IMR-90 (cell line): ENCODE measurements around the gene BRPF1. TPM values are rescaled to one million over a fixed set of nuclear protein-coding genes. Genes with fewer than 3 reads are reported as not detected.

Experiments used
- ATAC-seq: fragments of 200-7000 bp; cut with Tn5 transposase; 2 replicates; pipeline ENCODE4 v1.9.1; 2020; ENCODE audit warnings: low read depth, mild to moderate bottlenecking, moderate library complexity
- BruUV-seq: library from RNA; stranded (reverse); fragments of 400-500 nt; replicated peaks from 2 replicates; lab custom pipeline; 2021; lab: Mats Ljungman, UMichigan
- CTCF ChIA-PET: fragments of 300-600 bp; formaldehyde crosslinking; extraction: SDS; loops from one replicate; lab custom pipeline; 2021; ENCODE audit warnings: antibody characterized with exemption; lab: Yijun Ruan, JAX
- POLR2A ChIA-PET: fragments of 300-600 bp; sonication (Branson Sonifier 250); formaldehyde crosslinking; loops from one replicate; lab custom pipeline; 2022; ENCODE audit warnings: antibody characterized with exemption; ENCODE audit not compliant: unreplicated experiment; lab: Charles Lee
- DNase-seq: peaks from one replicate; pipeline ENCODE4 v3.0.0; 2013
- H2AFZ ChIP-seq: replicated peaks from 2 replicates; pipeline ENCODE3; 2013; ENCODE audit warnings: low read length, mild to moderate bottlenecking; ENCODE audit not compliant: poor library complexity
- H2AK5ac ChIP-seq: 2 replicates; pipeline ENCODE4 v1.6.1; 2013; ENCODE audit warnings: low read depth, low read length, inconsistent platforms
- H2AK9ac ChIP-seq: replicated peaks from 2 replicates; pipeline ENCODE3; 2013; ENCODE audit warnings: mild to moderate bottlenecking, low read depth, low read length, moderate library complexity; ENCODE audit not compliant: poor library complexity
- H2BK120ac ChIP-seq: 2 replicates; pipeline ENCODE4 v1.6.1; 2013; ENCODE audit warnings: low read depth, low read length, inconsistent platforms
- H2BK15ac ChIP-seq: 3 replicates; pipeline ENCODE4 v1.6.1; 2013; ENCODE audit warnings: low read depth, low read length, inconsistent platforms
- H2BK20ac ChIP-seq: 2 replicates; pipeline ENCODE4 v1.6.1; 2013; ENCODE audit warnings: low read depth, mild to moderate bottlenecking, inconsistent platforms, low read length, moderate library complexity
- H2BK5ac ChIP-seq: 2 replicates; pipeline ENCODE4 v1.6.1; 2013; ENCODE audit warnings: mild to moderate bottlenecking, low read depth, low read length, inconsistent platforms; ENCODE audit not compliant: poor library complexity, severe bottlenecking
- H3K14ac ChIP-seq: replicated peaks from 2 replicates; pipeline ENCODE4 v1.6.1; 2013; ENCODE audit warnings: low read depth, low read length, inconsistent platforms
- H3K18ac ChIP-seq: 2 replicates; pipeline ENCODE4 v1.6.1; 2013; ENCODE audit warnings: low read depth, low read length, control low read depth
- H3K23ac ChIP-seq: 2 replicates; pipeline ENCODE4 v1.6.1; 2013; ENCODE audit warnings: low read depth, low read length, inconsistent platforms
- H3K27ac ChIP-seq: 2 replicates; pipeline ENCODE4 v1.5.1; 2013; ENCODE audit warnings: mild to moderate bottlenecking, control low read depth, low read length; ENCODE audit not compliant: insufficient read depth
- H3K27me3 ChIP-seq: 2 replicates; pipeline ENCODE4 v1.6.1; 2013; ENCODE audit warnings: low read length; ENCODE audit not compliant: control insufficient read depth, insufficient read depth
- H3K36me3 ChIP-seq: 2 replicates; pipeline ENCODE4 v1.6.1; 2013; ENCODE audit warnings: low read length, mixed read lengths; ENCODE audit not compliant: control insufficient read depth, insufficient read depth
- H3K4ac ChIP-seq: 2 replicates; pipeline ENCODE4 v1.6.1; 2013; ENCODE audit warnings: low read depth, low read length, inconsistent platforms
- H3K4me1 ChIP-seq: 2 replicates; pipeline ENCODE4 v1.6.1; 2013; ENCODE audit warnings: low read length, mixed read lengths; ENCODE audit not compliant: control insufficient read depth, insufficient read depth
- H3K4me2 ChIP-seq: 2 replicates; pipeline ENCODE4 v1.6.1; 2013; ENCODE audit warnings: low read depth, mild to moderate bottlenecking, control low read depth, low read length, moderate library complexity
- H3K4me3 ChIP-seq: 2 replicates; pipeline ENCODE4 v1.5.1; 2013; ENCODE audit warnings: low read depth, mild to moderate bottlenecking, control low read depth, low read length, moderate library complexity; ENCODE audit not compliant: insufficient read depth
- H3K56ac ChIP-seq: 2 replicates; pipeline ENCODE4 v1.6.1; 2013; ENCODE audit warnings: low read length, inconsistent platforms; ENCODE audit not compliant: insufficient read depth; ENCODE audit errors: extremely low read depth
- H3K79me1 ChIP-seq, 2 experiments: 2 replicates each; pipeline ENCODE4 v1.6.1; 2013; ENCODE audit warnings: low read length in 2 of 2, inconsistent platforms in 1 of 2, low read depth in 1 of 2
- H3K9ac ChIP-seq: 2 replicates; pipeline ENCODE4 v1.6.1; 2013; ENCODE audit warnings: low read depth, low read length, control low read depth
- H3K9me1 ChIP-seq: 2 replicates; pipeline ENCODE4 v1.6.1; 2013; ENCODE audit warnings: low read length, inconsistent platforms; ENCODE audit not compliant: insufficient read depth
- H3K9me3 ChIP-seq: 2 replicates; pipeline ENCODE4 v1.6.1; 2013; ENCODE audit warnings: low read length; ENCODE audit not compliant: control insufficient read depth, insufficient read depth
- H4K20me1 ChIP-seq: 2 replicates; pipeline ENCODE4 v1.6.1; 2013; ENCODE audit warnings: low read length, inconsistent platforms; ENCODE audit not compliant: insufficient read depth
- H4K5ac ChIP-seq: 2 replicates; pipeline ENCODE4 v1.6.1; 2013; ENCODE audit warnings: mild to moderate bottlenecking, low read depth, low read length, control low read depth
- H4K8ac ChIP-seq, 2 experiments: 2 replicates each; pipeline ENCODE4 v1.6.1; 2013; ENCODE audit warnings: low read depth in 2 of 2, low read length in 2 of 2, control low read depth in 1 of 2, inconsistent platforms in 1 of 2
- H4K91ac ChIP-seq: 2 replicates; pipeline ENCODE4 v1.6.1; 2013; ENCODE audit warnings: low read depth, low read length, inconsistent platforms; ENCODE audit not compliant: insufficient read depth
- BHLHE40 ChIP-seq: fragments of 150-350 bp; IDR thresholded peaks from 2 replicates; pipeline ENCODE4 v1.6.1; 2016; ENCODE audit warnings: mild to moderate bottlenecking, low read depth, low read length
- CHD1 ChIP-seq: IDR thresholded peaks from 2 replicates; pipeline ENCODE4 v1.6.1; 2012; ENCODE audit warnings: low read depth, low read length, improper control_type of control experiment
- FOS ChIP-seq: fragments of 150-350 bp; IDR thresholded peaks from 2 replicates; pipeline ENCODE4 v1.6.1; 2016; ENCODE audit warnings: low read depth, low read length
- MAFK ChIP-seq: IDR thresholded peaks from 2 replicates; pipeline ENCODE4 v1.6.1; 2012; ENCODE audit warnings: low read depth, low read length, improper control_type of control experiment
- MAZ ChIP-seq: IDR thresholded peaks from 2 replicates; pipeline ENCODE4 v1.6.1; 2012; ENCODE audit warnings: low read depth, mild to moderate bottlenecking, low read length, improper control_type of control experiment, moderate library complexity, borderline replicate concordance
- RAD21 ChIP-seq: IDR thresholded peaks from 2 replicates; pipeline ENCODE4 v1.6.1; 2012; ENCODE audit warnings: low read length, improper control_type of control experiment
- RFX5 ChIP-seq: IDR thresholded peaks from 2 replicates; pipeline ENCODE4 v1.8.0; 2012; ENCODE audit warnings: low read depth, mild to moderate bottlenecking, low read length, moderate library complexity
- WGBS, 2 experiments: methylation state at CpG; one replicate each; pipeline versions ENCODE4 v1.1.5 to v1.1.7; 2013; ENCODE audit warnings: missing lambda C conversion rate in 2 of 2; ENCODE audit not compliant: insufficient read length in 1 of 2; ENCODE audit errors: extremely low coverage in 2 of 2; 5-methylcytosine and 5-hydroxymethylcytosine counted together
- dilution Hi-C: fragments of 300-500 bp; cut with HindIII; formaldehyde crosslinking; loops from one replicate; pipeline ENCODE4 v1.14.3; 2018; ENCODE audit warnings: low sequenced_read_pairs; ENCODE audit not compliant: unreplicated experiment
- in situ Hi-C: fragments of 300-500 bp; cut with MboI; formaldehyde crosslinking; loops from 3 replicates; pipeline ENCODE4 v1.14.3; 2019; ENCODE audit warnings: low sequenced_read_pairs, inconsistent platforms, mixed read lengths
- intact Hi-C: fragments of 100-400 bp; cut with micrococcal nuclease; formaldehyde crosslinking; loops from 2 replicates; pipeline ENCODE4 v1.10.0; 2022
- polyA plus RNA-seq, 3 experiments: library from polyadenylated mRNA; depleted of rRNA; stranded (reverse); fragments of >200 nt; gene quantifications; 2 replicates each; pipeline ENCODE4 v1.2.3, GENCODE V29; 2012; ENCODE audit warnings: low replicate concordance in 1 of 3
- total RNA-seq: library from RNA; depleted of rRNA; stranded (reverse); fragments of >200 nt; gene quantifications from 2 replicates; pipeline ENCODE4 v1.2.3, GENCODE V29; 2012
- TF ChIP-seq, protein P1 (sequence below): fragments of 150-350 bp; IDR thresholded peaks from 2 replicates; pipeline ENCODE4 v1.6.1; 2016; ENCODE audit warnings: low read depth, mild to moderate bottlenecking, low read length, moderate library complexity, borderline replicate concordance
- TF ChIP-seq, protein P2 (sequence below): conservative IDR thresholded peaks from 2 replicates; pipeline ENCODE4 v1.5.1; 2012; ENCODE audit warnings: mild to moderate bottlenecking, low read depth, low read length, improper control_type of control experiment
- TF ChIP-seq, protein P3 (sequence below): fragments of 150-350 bp; IDR thresholded peaks from 2 replicates; pipeline ENCODE4 v1.6.1; 2017; ENCODE audit warnings: mild to moderate bottlenecking, antibody characterized with exemption, low read length, low read depth

Gene BRPF1
- total and polyA plus RNA-seq, 2 of the 4 experiments (the other 2 are of a cell fraction): 13.6 to 15.6 TPM

DNA sequence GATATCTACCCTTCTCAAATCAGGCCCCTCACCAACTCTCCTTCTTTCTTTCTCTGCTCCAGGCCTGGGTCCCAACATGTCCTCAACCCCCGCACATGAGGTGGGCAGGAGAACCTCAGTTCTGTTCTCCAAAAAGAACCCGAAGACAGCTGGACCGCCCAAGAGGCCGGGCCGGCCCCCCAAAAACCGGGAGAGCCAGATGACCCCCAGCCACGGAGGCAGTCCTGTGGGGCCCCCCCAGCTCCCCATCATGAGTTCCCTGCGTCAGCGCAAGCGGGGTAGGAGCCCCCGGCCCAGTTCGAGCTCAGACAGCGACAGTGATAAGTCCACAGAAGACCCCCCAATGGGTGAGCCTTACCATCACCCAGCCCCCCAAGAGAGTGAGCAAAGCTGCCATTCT is 12.6 kb downstream of the BRPF1 start:
- Histone ChIP-seq H3K4ac (no peak overlapping the region), H2BK120ac (no peak overlapping the region), H3K79me1 (peaks cover 18 to 28% of the 10 kb centered on the region in 2 experiments), H3K18ac (no peak overlapping the region), H2BK5ac (no peak overlapping the region), H3K36me3 (peaks cover 81% of the 10 kb centered on the region), H2AK9ac (no peak overlapping the region), H4K91ac (no peak overlapping the region), H3K9me3 (no peaks in the 10 kb centered on the region), H2BK15ac (no peak overlapping the region), H4K8ac (no peak overlapping the region), H2AFZ (no peak overlapping the region), H2AK5ac (no peak overlapping the region), H3K4me1 (peaks cover 15% of the 10 kb centered on the region), H4K5ac (no peak overlapping the region), H3K56ac (no peak overlapping the region), H4K20me1 (peaks cover 6% of the 10 kb centered on the region; the same call in 1 of the 2 replicates), H3K4me2 (no peak overlapping the region), H3K9ac (no peak overlapping the region), H3K9me1 (peaks cover 12% of the 10 kb centered on the region), H3K27ac (no peak overlapping the region), H3K23ac (no peak overlapping the region), H3K4me3 (no peak overlapping the region), H3K14ac (no peak overlapping the region), H3K27me3 (no peaks in the 10 kb centered on the region), H2BK20ac (no peak overlapping the region)
- ChIA-PET POLR2A (no interaction called here), CTCF (no interaction called here)
- in situ Hi-C loops (no loop called here), intact Hi-C loops (no loop called here), dilution Hi-C loops (no loop called here)
- DNase-seq: no peak
- no peak for ATAC-seq
- no peak for TF ChIP-seq MAFK
- no peak for TF ChIP-seq MAZ
- no peak for TF ChIP-seq RFX5
- TF ChIP-seq RAD21: no peak
- TF ChIP-seq FOS: no peak
- TF ChIP-seq, protein P1, sequence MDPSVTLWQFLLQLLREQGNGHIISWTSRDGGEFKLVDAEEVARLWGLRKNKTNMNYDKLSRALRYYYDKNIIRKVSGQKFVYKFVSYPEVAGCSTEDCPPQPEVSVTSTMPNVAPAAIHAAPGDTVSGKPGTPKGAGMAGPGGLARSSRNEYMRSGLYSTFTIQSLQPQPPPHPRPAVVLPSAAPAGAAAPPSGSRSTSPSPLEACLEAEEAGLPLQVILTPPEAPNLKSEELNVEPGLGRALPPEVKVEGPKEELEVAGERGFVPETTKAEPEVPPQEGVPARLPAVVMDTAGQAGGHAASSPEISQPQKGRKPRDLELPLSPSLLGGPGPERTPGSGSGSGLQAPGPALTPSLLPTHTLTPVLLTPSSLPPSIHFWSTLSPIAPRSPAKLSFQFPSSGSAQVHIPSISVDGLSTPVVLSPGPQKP: no peak
- TF ChIP-seq, protein P2, sequence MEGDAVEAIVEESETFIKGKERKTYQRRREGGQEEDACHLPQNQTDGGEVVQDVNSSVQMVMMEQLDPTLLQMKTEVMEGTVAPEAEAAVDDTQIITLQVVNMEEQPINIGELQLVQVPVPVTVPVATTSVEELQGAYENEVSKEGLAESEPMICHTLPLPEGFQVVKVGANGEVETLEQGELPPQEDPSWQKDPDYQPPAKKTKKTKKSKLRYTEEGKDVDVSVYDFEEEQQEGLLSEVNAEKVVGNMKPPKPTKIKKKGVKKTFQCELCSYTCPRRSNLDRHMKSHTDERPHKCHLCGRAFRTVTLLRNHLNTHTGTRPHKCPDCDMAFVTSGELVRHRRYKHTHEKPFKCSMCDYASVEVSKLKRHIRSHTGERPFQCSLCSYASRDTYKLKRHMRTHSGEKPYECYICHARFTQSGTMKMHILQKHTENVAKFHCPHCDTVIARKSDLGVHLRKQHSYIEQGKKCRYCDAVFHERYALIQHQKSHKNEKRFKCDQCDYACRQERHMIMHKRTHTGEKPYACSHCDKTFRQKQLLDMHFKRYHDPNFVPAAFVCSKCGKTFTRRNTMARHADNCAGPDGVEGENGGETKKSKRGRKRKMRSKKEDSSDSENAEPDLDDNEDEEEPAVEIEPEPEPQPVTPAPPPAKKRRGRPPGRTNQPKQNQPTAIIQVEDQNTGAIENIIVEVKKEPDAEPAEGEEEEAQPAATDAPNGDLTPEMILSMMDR: no peak
- no peak for TF ChIP-seq BHLHE40
- TF ChIP-seq, protein P3, sequence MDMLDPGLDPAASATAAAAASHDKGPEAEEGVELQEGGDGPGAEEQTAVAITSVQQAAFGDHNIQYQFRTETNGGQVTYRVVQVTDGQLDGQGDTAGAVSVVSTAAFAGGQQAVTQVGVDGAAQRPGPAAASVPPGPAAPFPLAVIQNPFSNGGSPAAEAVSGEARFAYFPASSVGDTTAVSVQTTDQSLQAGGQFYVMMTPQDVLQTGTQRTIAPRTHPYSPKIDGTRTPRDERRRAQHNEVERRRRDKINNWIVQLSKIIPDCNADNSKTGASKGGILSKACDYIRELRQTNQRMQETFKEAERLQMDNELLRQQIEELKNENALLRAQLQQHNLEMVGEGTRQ: no peak
- no peak for TF ChIP-seq CHD1
- BruUV-seq: no TSS peak
- 100% methylated on average over 4 of the region's 13 CpGs; no CpG with 5 or more reads in 1 of the 2 experiments for WGBS, 2 experiments
